ENCODE measurements around the gene NLRP5.
A peak's percentile ranks its signal among the peaks of the same experiment; 100 is the strongest.
"Not testable (repeated sequence)": the region's sequence is repeated elsewhere in the genome, so short reads cannot be mapped to it uniquely, and the experiment has no call there.

The NLRP5 gene

DNA sequence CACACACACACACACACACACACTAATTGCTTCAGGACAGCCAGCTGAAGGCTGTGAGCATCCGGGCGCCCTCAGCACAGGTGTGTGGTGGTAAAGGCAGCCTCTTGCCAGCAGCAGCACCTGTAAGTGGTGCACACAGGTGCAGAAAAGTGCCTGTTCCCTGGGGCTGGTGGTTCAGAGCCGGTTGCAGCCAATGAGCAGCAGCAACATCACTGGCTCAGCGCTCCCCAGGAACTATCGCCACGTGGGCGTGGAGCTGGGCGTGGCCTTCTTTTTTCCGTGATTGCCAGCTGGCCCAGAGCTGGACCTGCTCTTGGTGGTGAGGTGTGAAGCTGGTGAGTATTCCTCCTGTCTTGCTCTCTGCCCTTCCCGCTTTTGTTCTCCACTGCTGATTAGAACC, at the start of gene NLRP5:
Gene NLRP5, plus strand, starts transcription at position 289 of the 400 bp plus-strand sequence.
- DNase-seq, result no peak

DNA sequence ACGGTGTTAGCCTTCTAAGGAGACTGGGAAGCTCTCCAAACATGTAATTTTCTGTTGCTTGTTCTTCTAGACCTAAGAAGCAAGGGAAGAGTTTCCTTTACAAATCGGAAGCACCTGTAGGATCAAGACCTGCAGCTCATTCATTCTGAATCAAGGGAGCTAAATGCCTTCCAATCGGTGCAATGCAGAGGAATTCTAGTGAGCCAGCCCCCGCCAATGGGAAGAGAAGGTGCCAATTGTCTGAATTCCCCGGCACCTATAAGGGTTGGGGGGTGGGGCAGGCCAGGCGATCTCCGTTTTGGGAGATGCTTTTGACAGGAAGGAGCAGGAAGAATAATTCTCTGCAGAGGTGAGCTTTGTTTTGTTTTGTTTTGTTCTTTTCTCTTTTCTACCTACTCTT, 47.4 kb upstream of the NLRP5 start:
- no peak for DNase-seq

DNA sequence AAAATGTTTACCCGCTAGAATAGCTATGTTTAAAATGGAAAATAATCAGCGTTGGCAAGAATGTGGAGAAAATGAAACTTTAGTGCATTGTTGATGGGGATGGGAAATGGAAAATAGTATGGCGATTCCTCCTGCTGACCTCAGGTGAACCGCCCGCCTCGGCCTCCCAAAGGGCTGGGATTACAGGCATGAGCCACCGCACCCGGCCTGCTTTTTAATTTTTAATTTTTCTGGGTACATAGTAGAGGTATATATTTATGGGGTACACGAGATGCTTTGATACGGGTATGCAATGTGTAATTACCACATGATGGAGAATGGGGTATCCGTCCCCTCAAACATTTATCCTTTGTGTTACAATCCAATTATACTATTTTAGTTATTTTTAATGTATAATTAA, 46.3 kb upstream of the NLRP5 start:
- no peak for DNase-seq

DNA sequence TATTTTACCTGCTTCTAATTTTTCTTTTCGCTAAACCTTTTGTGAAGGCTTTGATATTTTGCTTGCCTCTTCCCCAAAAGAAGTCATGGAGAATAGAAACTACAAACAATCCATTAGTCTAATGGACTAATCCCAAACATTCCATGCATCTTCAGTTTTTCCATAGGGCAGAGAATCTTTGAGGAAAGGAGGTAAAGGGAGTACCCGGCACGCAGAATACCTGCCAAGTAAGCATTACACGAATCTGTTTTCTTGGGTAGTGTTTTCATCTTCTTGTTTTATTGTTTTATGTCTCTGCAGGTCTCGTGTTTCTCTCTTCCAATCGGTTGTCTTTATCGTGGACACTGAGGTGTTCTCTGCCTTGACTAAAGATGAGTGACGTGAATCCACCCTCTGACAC, 39.0 kb upstream of the NLRP5 start, which contains the start of gene NLRP8:
Gene NLRP8, plus strand, starts transcription at position 301 of the 400 bp plus-strand sequence.
- no peak for DNase-seq

DNA sequence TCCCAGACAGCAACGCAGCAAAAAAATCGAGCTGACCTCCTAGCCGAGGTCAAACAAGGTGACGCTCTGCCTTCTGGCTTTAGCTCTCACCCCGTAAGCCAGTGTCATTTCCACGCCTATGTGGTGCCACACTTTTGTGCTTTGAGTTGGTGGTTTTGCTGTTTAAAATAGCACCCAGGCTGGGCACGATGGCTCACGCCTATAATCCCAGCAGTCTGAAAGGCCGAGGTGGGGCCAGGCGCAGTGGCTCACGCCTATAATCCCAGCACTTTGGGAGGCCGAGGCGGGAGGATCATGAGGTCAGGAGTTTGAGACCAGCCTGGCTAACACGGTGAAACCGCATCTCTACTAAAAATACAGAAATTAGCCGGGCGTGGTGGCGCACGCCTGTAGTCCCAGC, 36.0 kb upstream of the NLRP5 start:
- not testable (repeated sequence) for DNase-seq

DNA sequence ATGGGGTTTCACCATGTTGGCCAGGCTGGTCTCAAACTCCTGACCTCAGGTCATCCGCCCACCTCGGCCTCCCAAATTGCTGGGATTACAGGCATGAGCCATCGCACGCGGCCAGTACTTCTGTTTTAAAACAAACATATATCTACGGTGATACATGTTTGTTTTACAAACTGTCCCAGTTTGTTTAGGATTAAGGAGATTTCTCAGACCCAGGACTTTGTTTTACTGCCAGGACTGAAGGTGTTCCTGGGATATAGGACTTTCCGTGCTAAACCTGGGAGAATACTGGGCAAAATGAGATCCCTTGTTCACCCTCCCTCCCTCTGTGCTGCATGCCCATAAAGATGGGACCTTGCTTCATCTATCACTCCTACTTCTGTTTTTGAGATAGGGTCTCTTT, 30.1 kb upstream of the NLRP5 start:
- no peak for DNase-seq

DNA sequence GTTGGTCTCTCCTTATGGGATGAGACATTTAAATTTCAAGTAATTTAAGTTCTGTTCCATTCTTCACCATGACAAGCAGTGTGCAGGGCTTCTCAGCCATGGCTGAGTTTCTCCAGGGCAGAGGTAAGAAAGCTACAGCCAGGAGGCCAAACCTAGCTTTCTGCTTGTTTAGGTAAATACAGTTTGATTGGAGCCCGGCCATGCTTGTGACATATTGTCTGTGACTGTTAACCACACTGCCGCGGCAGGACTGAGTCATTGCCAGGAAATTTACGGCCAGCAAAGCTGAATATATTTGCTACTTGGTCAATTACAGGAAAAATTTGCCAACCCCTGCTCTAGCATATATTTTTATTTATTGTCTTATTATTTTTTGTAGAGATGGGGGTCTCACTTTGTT, 28.2 kb upstream of the NLRP5 start:
- DNase-seq, result no peak

DNA sequence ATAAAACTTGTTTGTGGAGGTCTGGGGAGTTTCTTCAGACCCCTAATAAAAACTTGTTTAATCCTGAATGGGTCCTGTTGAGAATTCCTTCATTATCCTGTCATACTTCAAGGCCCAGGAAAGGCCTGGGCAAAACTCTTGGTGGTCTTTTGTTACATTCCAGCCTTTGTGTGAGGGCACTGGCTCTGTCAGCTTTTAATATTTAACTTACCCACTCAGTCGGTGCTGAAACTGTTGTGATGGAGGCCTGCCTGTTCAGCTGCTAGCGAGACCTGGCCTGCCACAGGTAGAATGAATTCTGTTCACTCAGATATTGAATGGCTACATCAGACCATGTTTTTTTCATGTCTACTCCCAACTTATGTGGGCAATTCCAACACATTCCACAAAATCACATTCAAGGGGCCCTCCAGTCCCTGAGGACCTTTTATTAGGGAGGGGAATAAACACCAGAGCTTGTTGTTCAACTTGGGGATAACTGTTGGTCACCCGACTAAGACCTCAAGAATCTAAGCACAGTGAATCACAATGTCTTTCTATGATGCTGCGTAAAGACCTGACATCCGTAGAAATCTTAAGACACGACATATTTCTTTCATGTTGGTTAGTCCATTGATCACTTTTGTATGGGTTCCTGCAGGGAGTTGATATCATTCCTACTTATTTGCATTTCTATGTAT, 26.4 kb upstream of the NLRP5 start:
- DNase-seq, result no peak

DNA sequence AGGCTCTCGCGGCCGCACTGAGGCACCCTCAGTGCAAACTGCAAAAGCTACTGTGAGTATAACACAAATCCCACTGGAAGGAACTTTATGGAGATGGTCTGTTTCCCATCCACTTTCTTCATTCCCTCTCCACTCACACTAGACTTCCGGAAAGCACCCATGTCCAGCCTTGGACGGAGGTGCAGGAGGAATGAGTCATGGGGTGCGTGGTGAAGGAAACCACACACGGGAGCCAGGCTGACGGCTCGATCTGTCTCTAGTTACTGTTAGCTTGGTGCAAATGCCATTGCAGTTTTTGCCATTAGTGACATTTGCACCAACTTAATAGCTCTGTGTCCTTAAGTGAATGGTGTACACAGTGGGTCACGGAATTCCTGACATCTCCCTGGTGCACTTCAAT, 24.4 kb upstream of the NLRP5 start:
- no peak for DNase-seq

DNA sequence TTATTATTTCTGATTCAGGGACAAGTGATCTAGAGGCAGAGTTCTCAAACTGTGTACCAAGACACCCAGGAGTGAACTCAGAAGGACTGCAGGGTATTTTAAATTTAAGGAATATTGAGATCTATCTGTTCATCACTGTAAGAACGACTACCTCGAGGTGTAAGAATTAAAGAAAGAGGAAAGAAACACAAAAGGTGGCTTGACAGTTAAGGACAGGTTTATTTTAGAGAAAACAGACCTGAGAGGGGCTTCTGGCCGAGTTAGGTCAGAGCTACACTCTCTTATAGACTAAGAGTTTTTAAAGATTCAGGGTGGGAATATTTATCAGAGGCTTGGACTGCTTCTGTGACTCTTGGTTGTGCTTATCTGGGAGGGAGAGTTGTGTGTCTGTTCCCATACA, 12.6 kb upstream of the NLRP5 start:
- no peak for DNase-seq

DNA sequence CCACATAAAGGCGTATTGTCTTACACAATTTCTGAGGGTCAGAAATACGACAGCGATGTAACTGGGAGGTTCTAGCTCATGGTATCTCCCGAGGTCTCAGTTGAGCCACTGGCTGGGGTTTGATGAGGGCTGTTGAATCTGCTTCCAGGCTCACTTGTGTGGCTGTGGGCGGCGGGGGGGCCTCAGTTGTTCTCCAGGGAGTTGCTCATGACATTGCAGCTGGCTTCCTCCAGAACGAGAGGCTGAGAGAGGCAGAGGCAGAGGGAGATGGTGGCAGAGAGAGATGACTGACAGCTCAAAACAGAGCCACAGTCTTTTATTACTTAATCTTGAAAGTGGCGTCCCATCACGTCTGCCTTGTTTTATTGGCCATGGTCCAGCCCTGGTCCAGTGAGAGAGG, 6.2 kb upstream of the NLRP5 start:
- no peak for DNase-seq

DNA sequence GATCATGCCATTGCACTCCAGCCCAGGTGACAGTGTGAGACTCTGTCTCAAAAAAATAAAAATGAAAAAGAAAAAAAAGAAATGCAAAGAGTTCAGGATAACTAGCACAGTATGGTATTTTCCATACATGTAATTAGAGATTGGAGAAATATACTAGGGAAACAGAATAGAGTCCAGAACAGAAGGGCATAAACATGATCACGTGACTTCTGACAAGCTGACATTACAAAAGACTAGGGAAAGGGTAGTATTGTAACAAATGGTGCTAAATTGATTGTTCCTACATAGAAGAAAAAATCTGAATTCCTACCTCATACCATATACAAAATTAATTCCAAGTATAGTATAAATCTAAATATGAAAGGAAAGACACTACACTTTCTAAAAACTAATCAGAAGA, 1.3 kb upstream of the NLRP5 start:
- no peak for DNase-seq

DNA sequence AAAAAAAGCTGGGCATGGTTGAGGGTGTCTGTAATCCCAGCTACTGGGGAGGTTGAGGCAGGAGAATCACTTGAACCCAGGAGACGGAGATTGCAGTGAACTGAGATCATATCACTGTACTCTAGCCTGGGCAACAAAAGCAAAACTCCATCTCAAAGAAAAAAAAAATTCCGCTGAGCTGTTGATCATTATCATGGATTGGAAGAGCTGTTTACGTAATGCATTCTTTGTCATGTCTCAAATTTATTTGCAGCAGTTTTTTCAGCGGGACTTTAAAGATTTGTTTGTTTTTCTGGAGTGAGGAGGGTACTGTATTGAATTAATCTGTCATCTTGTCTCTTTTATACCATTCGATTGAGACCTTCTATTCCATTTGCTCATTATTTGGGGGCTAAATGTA, 4.3 kb downstream of the NLRP5 start:
- no peak for DNase-seq

DNA sequence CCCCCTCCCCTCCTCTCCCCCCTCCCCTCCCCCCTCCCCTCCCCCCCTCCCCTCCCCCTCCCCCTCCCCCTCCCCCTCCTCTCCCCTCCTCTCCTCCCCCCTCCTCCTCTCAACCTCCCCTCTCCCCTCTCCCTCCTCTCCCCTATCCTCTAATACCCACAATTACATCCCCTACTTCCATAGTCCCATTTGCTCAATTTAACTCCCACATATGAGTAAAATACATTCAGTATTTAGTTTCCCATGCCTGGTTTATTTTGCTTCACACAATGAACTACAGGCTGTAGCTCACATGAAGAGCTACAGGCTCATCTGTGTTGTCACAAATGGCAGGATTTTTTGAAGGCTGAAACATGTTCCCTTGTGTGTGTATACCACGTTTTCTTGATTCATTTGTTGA, 6.9 kb downstream of the NLRP5 start:
- DNase-seq, result no peak

DNA sequence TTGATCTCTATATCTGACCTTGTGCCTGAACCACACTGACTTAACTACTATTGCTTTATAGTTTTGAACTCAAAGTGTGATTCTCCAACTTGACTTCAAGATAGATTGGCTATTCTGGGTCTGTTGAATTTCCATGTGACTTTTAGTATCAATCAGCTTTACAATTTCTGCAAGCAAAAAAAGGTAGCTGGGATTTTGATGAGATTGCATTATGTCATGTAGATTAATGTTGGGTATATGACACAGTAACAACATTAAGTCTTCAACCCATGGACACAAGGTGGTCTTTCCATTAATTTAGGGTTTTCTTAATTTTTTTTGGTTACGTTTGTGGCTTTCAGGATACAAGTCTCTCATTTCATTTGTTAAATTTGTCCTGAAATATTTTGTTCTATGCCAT, 28.2 kb downstream of the NLRP5 start:
- DNase-seq, result no peak

DNA sequence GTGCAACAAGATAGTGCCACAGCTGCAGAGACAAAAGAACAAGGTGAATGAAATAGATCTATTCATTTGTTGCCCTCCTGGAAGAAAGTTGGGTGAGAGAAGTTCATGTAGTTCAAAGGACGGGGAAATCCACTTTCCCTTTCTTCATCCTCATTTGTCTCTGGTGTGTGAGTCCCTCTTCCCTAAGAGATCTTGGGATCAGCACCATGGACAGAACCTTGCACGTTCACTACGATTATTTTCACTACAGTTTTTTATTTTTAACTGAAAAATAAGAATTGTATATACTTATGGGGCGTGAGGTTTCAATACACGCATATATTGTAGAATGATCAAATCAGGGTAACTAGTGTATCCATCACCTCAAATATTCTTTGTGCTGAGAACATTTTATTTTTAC, 29.2 kb downstream of the NLRP5 start:
- DNase-seq, result no peak

DNA sequence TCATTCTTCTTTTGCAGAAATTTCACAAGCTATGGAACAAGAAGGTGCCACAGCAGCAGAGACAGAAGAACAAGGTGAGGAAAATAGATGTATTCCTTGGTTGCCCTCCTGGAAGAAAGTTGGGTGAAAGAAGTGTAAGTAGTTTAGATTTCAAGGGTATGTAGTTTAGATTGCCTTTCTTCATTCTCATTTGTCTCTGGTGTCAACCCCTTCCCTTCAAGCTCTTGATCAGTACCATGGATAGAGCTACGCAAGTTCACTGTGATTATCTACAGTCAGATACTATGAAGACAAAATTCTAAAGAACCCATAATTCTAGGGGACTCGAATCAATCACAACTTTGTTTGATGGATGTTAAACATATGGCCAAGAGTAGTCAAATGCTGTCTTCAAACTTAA, 32.8 kb downstream of the NLRP5 start:
- not testable (repeated sequence) for DNase-seq

DNA sequence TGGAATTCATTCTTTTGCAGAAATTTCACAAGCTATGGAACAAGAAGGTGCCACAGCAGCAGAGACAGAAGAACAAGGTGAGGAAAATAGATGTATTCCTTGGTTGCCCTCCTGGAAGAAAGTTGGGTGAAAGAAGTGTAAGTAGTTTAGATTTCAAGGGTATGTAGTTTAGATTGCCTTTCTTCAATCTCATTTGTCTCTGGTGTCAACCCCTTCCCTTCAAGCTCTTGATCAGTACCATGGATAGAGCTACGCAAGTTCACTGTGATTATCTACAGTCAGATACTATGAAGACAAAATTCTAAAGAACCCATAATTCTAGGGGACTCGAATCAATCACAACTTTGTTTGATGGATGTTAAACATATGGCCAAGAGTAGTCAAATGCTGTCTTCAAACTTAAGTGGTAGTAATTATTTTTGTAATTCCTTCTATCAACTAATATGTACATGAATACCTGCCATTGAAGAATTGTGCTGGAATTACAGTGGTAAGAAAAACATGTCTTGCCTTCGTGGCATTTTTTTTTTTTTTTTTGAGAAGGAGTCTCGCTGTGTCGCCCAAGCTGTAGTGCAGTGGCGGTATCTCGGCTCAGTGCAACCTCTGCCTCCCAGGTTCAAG, 33.9 kb downstream of the NLRP5 start:
- not testable (repeated sequence) for DNase-seq

DNA sequence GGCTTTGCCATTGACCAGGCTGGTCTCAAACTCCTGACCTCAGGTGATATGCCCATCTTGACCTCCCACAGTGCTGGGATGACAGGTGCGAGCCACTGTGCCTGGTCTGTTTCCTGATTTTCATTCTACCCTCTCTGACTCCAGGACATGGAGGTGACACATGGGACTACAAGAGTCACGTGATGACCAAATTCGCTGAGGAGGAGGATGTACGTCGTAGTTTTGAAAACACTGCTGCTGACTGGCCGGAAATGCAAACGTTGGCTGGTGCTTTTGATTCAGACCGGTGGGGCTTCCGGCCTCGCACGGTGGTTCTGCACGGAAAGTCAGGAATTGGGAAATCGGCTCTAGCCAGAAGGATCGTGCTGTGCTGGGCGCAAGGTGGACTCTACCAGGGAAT, 40.2 kb downstream of the NLRP5 start:
- DNase-seq, result no peak

DNA sequence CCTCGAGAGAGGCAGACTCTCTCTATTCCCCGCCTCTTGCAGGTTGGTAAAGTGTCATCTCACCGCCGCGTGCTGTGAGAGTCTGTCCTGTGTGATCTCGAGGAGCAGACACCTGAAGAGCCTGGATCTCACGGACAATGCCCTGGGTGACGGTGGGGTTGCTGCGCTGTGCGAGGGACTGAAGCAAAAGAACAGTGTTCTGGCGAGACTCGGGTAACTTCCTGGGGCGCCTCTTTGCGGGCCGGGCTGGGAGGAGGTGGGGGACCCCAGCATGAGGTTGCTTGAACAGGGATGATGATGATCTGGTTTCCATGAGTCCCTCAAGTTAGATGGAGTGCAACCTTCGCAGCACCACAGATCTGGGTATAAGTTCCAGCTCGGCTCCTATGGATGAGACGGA, 67.0 kb downstream of the NLRP5 start:
- no peak for DNase-seq

DNA sequence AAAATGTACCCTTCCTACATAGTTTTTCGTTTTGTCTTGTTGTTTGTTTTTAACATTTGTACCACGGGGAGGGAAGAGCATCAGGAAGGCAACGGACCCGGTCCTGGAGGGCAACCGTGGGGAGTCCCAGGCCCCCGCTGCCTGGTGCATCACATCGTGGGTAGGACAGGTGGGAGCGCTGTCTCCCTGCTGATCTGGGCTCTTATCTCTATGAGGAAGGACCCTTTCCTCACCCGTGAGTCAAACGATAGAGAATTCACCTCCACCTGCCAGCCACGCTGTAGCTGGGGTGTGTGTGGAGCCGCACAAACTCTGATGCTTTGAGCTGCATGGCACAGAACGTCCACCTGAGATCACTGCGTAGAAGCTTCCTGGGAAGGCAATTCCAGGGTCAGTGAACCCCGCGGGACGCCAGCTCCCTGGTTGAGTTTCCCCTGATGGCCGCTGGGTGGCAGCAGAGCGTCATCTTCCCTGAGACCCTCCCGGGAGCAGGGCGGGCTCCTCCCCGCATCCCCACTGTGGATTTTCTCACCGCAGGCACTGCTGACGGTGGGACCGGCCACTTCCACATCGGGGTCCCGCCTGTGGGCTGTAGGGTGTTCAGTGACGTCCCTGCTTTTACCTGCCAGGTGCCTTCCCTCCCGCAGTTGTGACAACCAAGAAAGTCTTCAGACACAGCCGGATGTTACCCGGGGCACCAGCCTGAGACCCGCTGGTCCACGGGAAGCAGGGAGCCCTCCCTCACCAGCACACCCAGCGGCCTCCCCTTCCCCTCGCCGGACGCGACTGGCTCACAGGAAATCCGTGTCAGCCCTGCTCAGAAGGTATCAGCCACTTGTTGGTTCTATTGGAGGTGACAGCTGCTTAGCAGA, 79.8 kb downstream of the NLRP5 start:
- DNase-seq, result peak; percentile 61

DNA sequence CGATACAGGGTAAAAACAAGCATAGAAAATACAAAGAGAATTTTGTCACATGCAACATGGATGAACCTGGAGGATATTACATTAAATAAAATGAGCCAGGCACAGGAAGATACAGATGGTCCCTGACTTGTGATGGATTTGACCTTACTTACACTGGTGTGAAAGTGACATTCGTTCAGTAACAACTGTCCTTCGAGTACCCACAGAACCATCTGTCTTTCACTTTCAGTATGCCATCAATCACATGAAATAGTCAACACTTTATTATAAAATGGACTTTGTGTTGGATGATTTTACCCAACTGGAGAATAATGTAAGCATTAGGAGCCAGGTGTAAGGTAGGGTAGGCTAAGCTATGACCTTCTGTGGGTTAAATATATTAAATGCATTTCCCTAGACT, 83.1 kb downstream of the NLRP5 start:
- no peak for DNase-seq

DNA sequence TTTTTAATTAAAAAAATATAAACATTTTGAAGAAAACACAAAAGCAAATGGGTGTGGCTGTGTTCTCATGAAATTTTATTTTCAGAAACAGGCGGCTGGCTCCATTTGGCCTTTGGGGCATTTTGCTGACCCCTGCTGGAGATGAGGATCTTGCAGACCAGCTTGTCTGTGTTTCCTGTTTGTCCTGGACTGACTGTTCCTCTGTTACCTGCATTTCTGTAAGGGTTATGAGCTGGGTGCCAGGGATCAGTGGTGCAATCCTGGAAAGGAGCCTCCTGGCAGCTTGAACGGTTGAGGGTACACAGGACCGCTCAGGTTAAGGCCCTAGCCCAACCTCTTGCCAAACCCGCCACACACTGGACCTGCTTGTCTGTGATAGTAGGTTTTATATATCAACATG, 84.6 kb downstream of the NLRP5 start:
- DNase-seq, result no peak

DNA sequence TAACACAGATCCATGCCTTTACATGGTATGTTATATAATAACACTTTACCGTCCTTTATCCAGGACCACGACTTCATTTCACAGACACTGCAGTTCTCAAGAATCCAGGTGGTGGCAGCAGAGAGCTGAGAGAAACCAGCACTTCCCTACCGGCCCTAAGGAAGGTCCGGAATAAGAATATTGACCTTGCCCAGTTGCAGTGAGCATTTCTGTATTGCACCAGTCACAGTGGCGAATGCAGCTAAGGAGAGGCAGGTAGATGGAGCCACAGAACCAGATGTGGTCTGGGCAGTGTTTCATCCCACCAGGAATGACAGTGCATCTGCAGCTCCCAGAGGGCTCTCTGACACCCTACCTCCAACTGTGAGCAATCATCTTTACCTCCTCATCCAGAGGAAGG, 89.9 kb downstream of the NLRP5 start:
- DNase-seq, result peak; percentile 59

Data from NCI-H748 treated with DMSO at 0.1 percent for 48 hours (cell line).